GM19193 (cell line): ENCODE measurements around the gene OBSCN.

Experiments used
- POLR2A ChIP-seq: IDR thresholded peaks from 4 replicates; pipeline ENCODE4 v1.6.1; 2011; ENCODE audit not compliant: insufficient read depth, insufficient read length; ENCODE audit errors: extremely low read depth

OBSCN gene

GRCh38 chr1:228178737-228179684, 28.8 kb upstream of the OBSCN start:
- TF ChIP-seq POLR2A, result no peak

GRCh38 chr1:228180271-228180958, 27.4 kb upstream of the OBSCN start:
- no peak for TF ChIP-seq POLR2A

- no peak for TF ChIP-seq POLR2A
Observed at GRCh38 chr1:228180959-228181644, 26.7 kb upstream of the OBSCN start.

GRCh38 chr1:228181645-228182034, 26.2 kb upstream of the OBSCN start:
- TF ChIP-seq POLR2A, result no peak

- no peak for TF ChIP-seq POLR2A
Observed at GRCh38 chr1:228182296-228183030, 25.4 kb upstream of the OBSCN start.

GRCh38 chr1:228184152-228184551, 23.7 kb upstream of the OBSCN start:
- TF ChIP-seq POLR2A, result no peak

GRCh38 chr1:228185641-228185965, 22.2 kb upstream of the OBSCN start:
- no peak for TF ChIP-seq POLR2A

- TF ChIP-seq POLR2A, result no peak
Observed at GRCh38 chr1:228190182-228190581, 17.7 kb upstream of the OBSCN start.

- TF ChIP-seq POLR2A, result no peak
Observed at GRCh38 chr1:228190778-228191177, 17.1 kb upstream of the OBSCN start.

GRCh38 chr1:228194436-228194835, 13.4 kb upstream of the OBSCN start:
- no peak for TF ChIP-seq POLR2A

- TF ChIP-seq POLR2A, result no peak
Observed at GRCh38 chr1:228194921-228195812, 12.7 kb upstream of the OBSCN start.

GRCh38 chr1:228197555-228198147, 10.2 kb upstream of the OBSCN start:
- no peak for TF ChIP-seq POLR2A

GRCh38 chr1:228198977-228199590, 8.8 kb upstream of the OBSCN start:
- TF ChIP-seq POLR2A, result no peak
